ENCODE measurements around the gene POU2AF3.

The POU2AF3 gene

GRCh38 chr11:111305876-111306275 is 7.5 kb downstream of the POU2AF3 start:
- Histone ChIP-seq H2AFZ (ENCODE audit: low read length) (no peak overlapping the region), H3K27ac (ENCODE audit: low read depth, low read length, poor library complexity, severe bottlenecking) (no peak overlapping the region), H3K36me3 (ENCODE audit: insufficient read depth, low read length) (peaks cover 59% of the 10 kb centered on the region; the same call in 1 of the 2 replicates), H3K4me3 (ENCODE audit: low read depth, low read length, poor library complexity, severe bottlenecking) (no peak overlapping the region), H3K27me3 (ENCODE audit: insufficient read depth, low read length) (no peaks in the 10 kb centered on the region), H3K4me2 (ENCODE audit: low read length) (no peak overlapping the region), H3K9me3 (ENCODE audit: low read length) (no peaks in the 10 kb centered on the region), H3K79me2 (ENCODE audit: insufficient read depth, low read length) (no peaks in the 10 kb centered on the region), H3K9me2 (ENCODE audit: low read depth, low read length) (no peaks in the 10 kb centered on the region), H3F3A (ENCODE audit: insufficient read depth, low read length) (peaks cover 8% of the 10 kb centered on the region; the same call in 1 of the 2 replicates), H4K20me1 (ENCODE audit: insufficient read depth, low read length) (no peaks in the 10 kb centered on the region), H3K4me1 (ENCODE audit: insufficient read depth, low read length, severe bottlenecking) (peaks cover 8% of the 10 kb centered on the region), H3K9ac (ENCODE audit: low read length) (no peak overlapping the region)
- TF ChIP-seq, protein P1, sequence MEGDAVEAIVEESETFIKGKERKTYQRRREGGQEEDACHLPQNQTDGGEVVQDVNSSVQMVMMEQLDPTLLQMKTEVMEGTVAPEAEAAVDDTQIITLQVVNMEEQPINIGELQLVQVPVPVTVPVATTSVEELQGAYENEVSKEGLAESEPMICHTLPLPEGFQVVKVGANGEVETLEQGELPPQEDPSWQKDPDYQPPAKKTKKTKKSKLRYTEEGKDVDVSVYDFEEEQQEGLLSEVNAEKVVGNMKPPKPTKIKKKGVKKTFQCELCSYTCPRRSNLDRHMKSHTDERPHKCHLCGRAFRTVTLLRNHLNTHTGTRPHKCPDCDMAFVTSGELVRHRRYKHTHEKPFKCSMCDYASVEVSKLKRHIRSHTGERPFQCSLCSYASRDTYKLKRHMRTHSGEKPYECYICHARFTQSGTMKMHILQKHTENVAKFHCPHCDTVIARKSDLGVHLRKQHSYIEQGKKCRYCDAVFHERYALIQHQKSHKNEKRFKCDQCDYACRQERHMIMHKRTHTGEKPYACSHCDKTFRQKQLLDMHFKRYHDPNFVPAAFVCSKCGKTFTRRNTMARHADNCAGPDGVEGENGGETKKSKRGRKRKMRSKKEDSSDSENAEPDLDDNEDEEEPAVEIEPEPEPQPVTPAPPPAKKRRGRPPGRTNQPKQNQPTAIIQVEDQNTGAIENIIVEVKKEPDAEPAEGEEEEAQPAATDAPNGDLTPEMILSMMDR (IDR thresholded peaks at IDR 0.05; ENCODE audit: low read length): no peak
- no peak for TF ChIP-seq EZH2 (IDR thresholded peaks at IDR 0.05; ENCODE audit: borderline replicate concordance, low read length)

DNA sequence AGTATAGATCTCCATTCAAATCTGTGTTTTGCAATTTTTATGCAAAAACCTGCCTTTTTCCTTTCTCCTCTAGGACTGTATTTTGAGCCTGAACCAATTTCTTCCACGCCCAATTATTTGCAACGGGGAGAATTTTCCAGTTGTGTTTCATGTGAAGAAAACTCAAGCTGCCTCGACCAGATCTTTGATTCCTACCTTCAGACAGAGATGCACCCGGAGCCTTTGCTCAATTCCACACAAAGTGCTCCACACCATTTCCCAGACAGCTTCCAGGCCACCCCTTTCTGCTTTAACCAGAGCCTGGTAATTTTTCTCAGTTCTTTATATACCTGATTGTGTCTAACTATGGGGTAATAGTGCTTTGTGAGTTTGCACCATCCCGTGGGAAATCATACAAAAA is 8.0 kb downstream of the POU2AF3 start:
- Histone ChIP-seq H3K9me3 (ENCODE audit: low read length) (no peaks in the 10 kb centered on the region), H3K4me2 (ENCODE audit: low read length) (no peak overlapping the region), H3F3A (ENCODE audit: insufficient read depth, low read length) (peaks cover 8% of the 10 kb centered on the region; the same call in 1 of the 2 replicates), H3K9ac (ENCODE audit: low read length) (no peak overlapping the region), H2AFZ (ENCODE audit: low read length) (no peak overlapping the region), H3K4me1 (ENCODE audit: insufficient read depth, low read length, severe bottlenecking) (peaks cover 6% of the 10 kb centered on the region), H3K9me2 (ENCODE audit: low read depth, low read length) (no peaks in the 10 kb centered on the region), H3K27me3 (ENCODE audit: insufficient read depth, low read length) (no peaks in the 10 kb centered on the region), H3K27ac (ENCODE audit: low read depth, low read length, poor library complexity, severe bottlenecking) (no peak overlapping the region), H3K79me2 (ENCODE audit: insufficient read depth, low read length) (no peaks in the 10 kb centered on the region), H3K4me3 (ENCODE audit: low read depth, low read length, poor library complexity, severe bottlenecking) (no peak overlapping the region), H4K20me1 (ENCODE audit: insufficient read depth, low read length) (no peaks in the 10 kb centered on the region), H3K36me3 (ENCODE audit: insufficient read depth, low read length) (peaks cover 55% of the 10 kb centered on the region; the same call in 1 of the 2 replicates)
- TF ChIP-seq, protein P1 (IDR thresholded peaks at IDR 0.05; ENCODE audit: low read length): no peak
- no peak for TF ChIP-seq EZH2 (IDR thresholded peaks at IDR 0.05; ENCODE audit: borderline replicate concordance, low read length)

DNA sequence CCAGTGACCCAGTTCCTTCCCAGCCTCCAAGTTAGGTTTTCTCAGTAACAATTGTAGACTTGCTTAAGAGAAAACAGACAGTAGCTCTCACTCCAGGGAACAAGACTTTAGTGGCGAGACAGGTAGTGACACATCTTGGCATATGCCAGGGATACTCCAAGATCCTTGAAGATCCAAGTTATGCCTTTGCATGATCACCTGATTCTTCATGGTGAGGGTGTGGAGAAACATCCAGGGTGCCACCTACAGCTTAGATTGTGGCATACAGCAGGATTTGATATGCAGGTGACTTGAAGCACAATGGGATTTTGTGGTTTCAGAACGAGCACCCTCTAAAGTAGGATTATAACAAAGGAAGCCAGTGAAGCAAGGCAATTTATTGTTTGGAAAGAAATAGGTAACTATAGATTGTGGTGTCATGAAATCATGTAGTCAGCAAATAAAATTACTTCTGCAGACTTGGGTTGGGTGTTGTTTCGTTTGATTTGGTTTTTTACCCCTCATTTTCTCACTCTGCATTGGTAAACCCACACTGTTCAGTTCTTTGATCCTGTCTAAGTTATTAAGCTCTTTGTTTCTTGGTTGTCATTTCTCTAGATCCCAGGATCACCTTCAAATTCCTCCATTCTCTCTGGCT is 9.2 kb downstream of the POU2AF3 start:
- H3F3A ChIP-seq (ENCODE audit: insufficient read depth, low read length): 0 out of 2 replicates have a peak, but pooled peaks cover 5% of the 10 kb centered on the region
- no peaks in the 10 kb centered on the region for H3K9me2 ChIP-seq (ENCODE audit: low read depth, low read length)
- no peaks in the 10 kb centered on the region for H3K9me3 ChIP-seq (ENCODE audit: low read length)
- no peaks in the 10 kb centered on the region for H3K79me2 ChIP-seq (ENCODE audit: insufficient read depth, low read length)
- no peaks in the 10 kb centered on the region for H4K20me1 ChIP-seq (ENCODE audit: insufficient read depth, low read length)
- H3K4me1 ChIP-seq (ENCODE audit: insufficient read depth, low read length, severe bottlenecking): peaks cover 6% of the 10 kb centered on the region
- no peak overlapping the region for H3K4me2 ChIP-seq (ENCODE audit: low read length)
- peaks cover 42% of the 10 kb centered on the region; the same call in 1 of the 2 replicates for H3K36me3 ChIP-seq (ENCODE audit: insufficient read depth, low read length)
- no peak overlapping the region for H3K4me3 ChIP-seq (ENCODE audit: low read depth, low read length, poor library complexity, severe bottlenecking)
- no peak for TF ChIP-seq EZH2 (IDR thresholded peaks at IDR 0.05; ENCODE audit: borderline replicate concordance, low read length)
- TF ChIP-seq, protein P1 (IDR thresholded peaks at IDR 0.05; ENCODE audit: low read length): peak; percentile 25; the same call in 1 of the 2 replicates
- no peak overlapping the region for H2AFZ ChIP-seq (ENCODE audit: low read length)
- H3K9ac ChIP-seq (ENCODE audit: low read length): no peak overlapping the region
- no peaks in the 10 kb centered on the region for H3K27me3 ChIP-seq (ENCODE audit: insufficient read depth, low read length)
- no peak overlapping the region for H3K27ac ChIP-seq (ENCODE audit: low read depth, low read length, poor library complexity, severe bottlenecking)

All from OCI-LY1 (cell line).